Skeletal muscle tissue (tissue), 4 donors: ENCODE results near the gene ELL3. TPM values are rescaled to one million over a fixed set of nuclear protein-coding genes. Genes with fewer than 3 reads are reported as not detected.

Source experiments
- H3K27ac ChIP-seq: one replicate; pipeline ENCODE4 v1.7.0; 2013; ENCODE audit warnings: mild to moderate bottlenecking, low read depth, low read length, inconsistent platforms
- H3K27me3 ChIP-seq, 3 donors: one replicate each; pipeline ENCODE4 v1.7.0; 2013; ENCODE audit warnings: low read length in 3 of 3; ENCODE audit not compliant: control insufficient read depth in 3 of 3, insufficient read depth in 3 of 3
- H3K36me3 ChIP-seq, 3 donors: one replicate each; pipeline ENCODE4 v1.7.0; 2013; ENCODE audit warnings: low read length in 3 of 3; ENCODE audit not compliant: control insufficient read depth in 3 of 3, insufficient read depth in 3 of 3
- H3K4me1 ChIP-seq, 3 donors: one replicate each; pipeline ENCODE4 v1.7.0; 2013; ENCODE audit warnings: low read length in 3 of 3, mild to moderate bottlenecking in 3 of 3; ENCODE audit not compliant: control insufficient read depth in 3 of 3, insufficient read depth in 3 of 3
- H3K4me3 ChIP-seq, 3 donors: one replicate each; pipeline ENCODE4 v1.7.0; 2013; ENCODE audit warnings: low read length in 3 of 3
- H3K9ac ChIP-seq, 3 donors: one replicate each; pipeline ENCODE4 v1.7.0; 2013; ENCODE audit warnings: low read length in 3 of 3, mild to moderate bottlenecking in 3 of 3, moderate library complexity in 2 of 3, low read depth in 1 of 3
- H3K9me3 ChIP-seq, 3 donors: one replicate each; pipeline ENCODE4 v1.7.0; 2013; ENCODE audit warnings: low read length in 3 of 3; ENCODE audit not compliant: control insufficient read depth in 3 of 3
- total RNA-seq: library from RNA; depleted of rRNA; stranded (reverse); fragments of >200 nt; gene quantifications from one replicate; pipeline ENCODE4 v1.2.3, GENCODE V29; 2014
- donor health status: Osteomylitis.

The ELL3 gene
- total RNA-seq, 1 donor from 2014 or later = 4.2 TPM

DNA sequence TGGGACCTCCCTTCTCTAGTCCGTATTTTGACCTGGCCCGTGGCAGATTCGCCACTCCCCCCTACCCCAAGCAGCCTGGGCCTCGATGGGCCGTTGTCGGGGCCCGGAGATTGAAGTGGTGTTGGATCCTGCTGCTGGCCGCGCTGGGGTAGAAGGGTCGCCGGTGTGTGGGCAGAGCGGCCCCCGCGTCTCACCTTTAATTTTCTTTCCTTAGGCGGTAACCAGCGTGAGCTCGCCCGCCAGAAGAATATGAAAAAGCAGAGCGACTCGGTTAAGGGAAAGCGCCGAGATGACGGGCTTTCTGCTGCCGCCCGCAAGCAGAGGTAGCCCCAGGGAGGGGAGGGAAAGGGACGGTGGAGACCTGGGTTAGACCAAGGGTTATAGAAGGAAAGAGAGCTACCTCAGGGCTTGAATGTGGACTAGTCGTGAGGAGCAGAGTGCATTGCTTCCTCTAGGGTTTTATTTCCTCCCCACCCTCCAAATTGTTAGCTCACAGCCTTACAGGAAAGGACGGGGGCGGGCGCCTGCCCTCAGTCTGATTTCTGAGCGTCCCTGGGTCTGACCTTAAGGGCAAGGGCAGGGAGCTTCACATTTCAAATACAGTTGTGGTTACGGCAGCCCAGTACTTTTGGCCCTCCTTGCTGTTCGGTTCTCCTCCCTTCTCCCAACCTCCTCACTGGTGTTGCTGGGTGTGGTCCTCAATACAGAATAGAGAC lies 16.2 kb upstream of the ELL3 start:
- H3K27ac ChIP-seq = peak overlapping the region; percentile 99
- peak overlapping the region; percentile 90 to 100 (median 93) for H3K4me3 ChIP-seq
- peak overlapping the region; percentile 100 for H3K9ac ChIP-seq
- peaks cover 40 to 53% (median 41%) of the 10 kb centered on the region in 3 donors for H3K4me1 ChIP-seq
- no peaks in the 10 kb centered on the region for H3K27me3 ChIP-seq
- no peaks in the 10 kb centered on the region for H3K9me3 ChIP-seq
- peaks cover 29 to 43% (median 38%) of the 10 kb centered on the region in 3 donors for H3K36me3 ChIP-seq

DNA sequence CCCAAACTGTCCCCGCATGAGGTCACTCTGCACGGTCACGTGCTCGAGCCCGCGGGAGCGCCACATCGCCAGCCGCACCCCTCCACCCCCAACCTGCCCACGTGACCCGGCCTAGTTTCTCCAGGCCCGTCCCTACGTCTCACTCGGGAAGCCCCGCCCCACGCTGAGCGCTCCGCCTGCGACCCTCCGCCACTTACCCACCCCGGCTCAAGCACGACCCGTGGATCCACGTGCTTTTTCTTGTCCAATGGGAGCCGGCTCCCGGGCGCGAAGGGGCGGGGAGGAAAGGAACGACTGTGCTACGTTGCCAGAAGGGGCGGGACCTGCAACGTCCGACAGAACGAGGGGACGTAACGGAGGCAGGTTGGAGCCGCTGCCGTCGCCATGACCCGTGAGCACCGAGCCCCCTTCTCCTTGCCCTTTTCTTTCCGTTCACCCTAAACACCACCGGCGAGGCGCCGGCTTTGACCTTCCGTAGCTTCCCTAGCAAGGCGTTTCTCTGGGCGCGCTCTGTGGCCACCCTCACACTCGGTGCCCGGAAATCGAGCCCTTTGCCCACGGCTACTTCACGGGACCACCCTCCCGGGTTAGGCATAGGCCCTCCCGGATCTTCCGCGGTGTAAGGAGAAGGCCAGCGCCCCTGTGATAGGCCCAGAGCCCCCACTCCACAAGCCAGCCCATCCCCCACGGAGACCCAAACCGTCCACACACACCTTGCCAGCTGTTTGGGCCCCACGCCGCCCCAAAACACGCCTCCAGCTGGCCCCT lies 15.4 kb upstream of the ELL3 start, which contains the start of gene SERF2:
Gene SERF2 (plus strand): TSS at position 328 of the 768 bp plus-strand sequence. CDS start 57 bp downstream, at position 385.
- Histone ChIP-seq H3K4me3 (peak within 1 kb of the TSS; percentile 90 to 100 (median 93)), H3K27ac (peak within 1 kb of the TSS; percentile 99), H3K9me3 (no peaks in the 10 kb centered on the region), H3K27me3 (no peaks in the 10 kb centered on the region), H3K4me1 (peaks cover 36 to 48% (median 41%) of the 10 kb centered on the region in 3 donors), H3K9ac (peak within 1 kb of the TSS; percentile 100), H3K36me3 (peaks cover 29 to 41% (median 38%) of the 10 kb centered on the region in 3 donors)

DNA sequence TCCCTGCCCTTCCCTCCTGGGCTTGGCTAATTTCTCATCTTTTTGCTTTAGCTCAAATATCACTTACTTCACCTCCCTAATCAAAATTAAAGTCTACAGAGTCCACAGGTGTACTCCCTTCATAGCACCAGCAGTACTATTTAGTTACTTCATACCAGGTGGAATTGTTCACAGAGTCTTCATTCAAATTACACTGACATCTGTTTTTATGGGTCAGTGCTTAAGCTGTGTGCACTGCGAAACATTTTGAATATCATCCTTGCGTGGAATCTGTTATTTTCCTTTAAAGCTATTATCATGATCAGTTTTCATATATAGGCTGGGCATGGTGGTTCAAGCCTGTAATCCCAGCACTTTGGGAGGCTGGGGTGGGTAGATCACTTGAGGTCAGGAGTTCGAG lies 12.6 kb upstream of the ELL3 start:
- no peak overlapping the region for H3K27ac ChIP-seq
- peaks cover 2 to 18% (median 12%) of the 10 kb centered on the region in 3 donors for H3K36me3 ChIP-seq
- no peaks in the 10 kb centered on the region for H3K9me3 ChIP-seq
- H3K4me3 ChIP-seq = no peak overlapping the region
- H3K9ac ChIP-seq = no peak overlapping the region
- H3K4me1 ChIP-seq = peaks cover 13 to 21% (median 14%) of the 10 kb centered on the region in 3 donors
- no peaks in the 10 kb centered on the region for H3K27me3 ChIP-seq

DNA sequence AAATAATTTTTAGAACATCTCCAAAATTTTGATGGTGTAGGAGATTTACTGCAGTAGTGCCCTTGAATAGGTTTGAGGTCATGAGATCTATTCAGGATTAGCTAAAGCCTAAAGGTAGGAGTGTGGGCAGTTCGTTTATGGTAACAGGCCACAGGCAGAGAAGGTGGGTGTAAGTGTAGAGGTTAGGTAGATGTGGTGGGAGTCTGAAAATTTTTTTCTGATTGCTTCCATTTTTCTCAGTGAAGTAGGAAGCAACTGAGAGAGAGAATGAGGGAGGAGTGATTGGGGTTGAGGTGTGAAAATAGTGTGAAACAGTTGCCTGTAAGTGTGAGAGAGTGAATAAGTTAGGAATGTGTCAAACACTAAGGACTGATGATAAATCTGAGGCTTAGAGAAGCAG lies 2.2 kb upstream of the ELL3 start:
- H3K9ac ChIP-seq = no peak overlapping the region
- H3K9me3 ChIP-seq = no peaks in the 10 kb centered on the region
- H3K4me3 ChIP-seq = no peak overlapping the region
- peaks cover 0 to 5% (median 0%) of the 10 kb centered on the region in 3 donors for H3K36me3 ChIP-seq
- no peaks in the 10 kb centered on the region for H3K27me3 ChIP-seq
- H3K4me1 ChIP-seq = peaks cover 4 to 19% (median 10%) of the 10 kb centered on the region in 3 donors
- H3K27ac ChIP-seq = no peak overlapping the region

DNA sequence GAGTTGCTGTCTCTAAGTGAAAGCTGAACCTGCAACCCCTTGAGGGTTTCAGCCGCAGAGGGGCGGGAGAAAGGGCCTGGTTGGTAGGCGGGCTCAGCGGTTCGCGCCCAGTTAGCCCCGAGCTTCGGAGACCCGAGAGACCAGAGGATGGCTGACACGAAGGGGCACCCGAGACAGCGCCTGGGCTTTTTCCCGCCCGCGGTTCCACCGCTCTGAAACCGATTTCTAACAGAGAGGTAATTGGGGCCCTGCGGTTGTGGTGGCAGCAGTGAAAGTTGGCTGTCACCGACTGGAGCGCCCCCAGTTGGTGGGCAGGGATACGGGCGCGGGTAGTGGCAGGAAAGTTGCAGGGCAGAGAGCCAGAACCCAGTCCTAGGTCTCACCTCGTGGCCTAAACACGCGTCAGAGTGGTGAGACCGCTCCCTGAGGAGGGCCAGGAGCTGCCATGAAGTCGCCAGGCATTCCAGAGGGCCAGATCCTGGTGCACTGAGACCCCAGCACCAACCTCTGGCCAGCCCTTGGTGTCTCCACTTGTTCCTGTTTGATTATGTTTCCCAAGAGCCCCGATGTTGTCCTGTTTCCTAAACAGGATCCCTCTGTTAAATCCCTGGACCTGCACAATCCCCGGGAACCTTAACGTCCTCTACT lies 625 bp upstream of the ELL3 start:
- H3K9me3 ChIP-seq = no peaks in the 10 kb centered on the region
- H3K36me3 ChIP-seq = peaks cover 8 to 15% (median 9%) of the 10 kb centered on the region in 3 donors
- peak overlapping the region; percentile 85 to 88 (median 86) for H3K4me3 ChIP-seq
- no peaks in the 10 kb centered on the region for H3K27me3 ChIP-seq
- H3K27ac ChIP-seq = peak overlapping the region; percentile 78
- peaks cover 4 to 19% (median 10%) of the 10 kb centered on the region in 3 donors for H3K4me1 ChIP-seq
- H3K9ac ChIP-seq = peak overlapping the region; percentile 81 to 89 (median 86)

DNA sequence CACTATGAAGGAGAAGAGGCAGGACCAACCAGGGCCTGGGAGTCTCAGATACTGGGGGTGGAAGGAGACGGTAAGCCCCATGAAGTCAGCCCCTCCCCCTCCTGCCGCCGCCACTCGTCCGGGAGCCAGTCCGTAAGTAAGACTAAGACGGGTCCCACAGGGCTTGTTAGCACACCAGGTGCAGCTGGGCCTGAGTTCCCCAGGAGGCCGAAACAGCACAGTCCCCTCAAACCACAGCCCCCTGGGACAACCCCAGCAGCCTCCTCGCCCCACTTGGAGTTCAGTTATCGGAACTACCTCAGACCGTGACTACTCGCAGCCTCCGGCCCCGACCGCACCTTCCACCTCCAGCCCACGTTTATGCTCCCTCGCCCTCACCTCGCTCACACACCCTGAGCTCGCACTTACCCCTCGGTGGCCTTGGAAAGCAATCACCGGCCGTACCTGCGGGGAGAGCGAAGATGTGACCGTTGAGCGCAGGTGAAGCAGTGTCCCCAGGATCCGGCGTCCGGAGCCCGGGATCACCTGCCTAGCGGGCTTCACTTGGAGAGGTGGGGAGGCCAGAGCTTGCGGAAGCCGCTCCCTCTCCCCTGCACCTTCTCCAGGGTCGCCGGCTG lies 557 bp downstream of the ELL3 start:
- H3K9ac ChIP-seq = peak overlapping the region in 2 of 3 donors; percentile 86 to 89
- H3K36me3 ChIP-seq = peaks cover 14 to 24% (median 17%) of the 10 kb centered on the region in 3 donors
- peaks cover 4 to 19% (median 10%) of the 10 kb centered on the region in 3 donors for H3K4me1 ChIP-seq
- H3K9me3 ChIP-seq = no peaks in the 10 kb centered on the region
- H3K27ac ChIP-seq = peak overlapping the region; percentile 78
- no peaks in the 10 kb centered on the region for H3K27me3 ChIP-seq
- peak overlapping the region; percentile 85 to 88 (median 86) for H3K4me3 ChIP-seq

DNA sequence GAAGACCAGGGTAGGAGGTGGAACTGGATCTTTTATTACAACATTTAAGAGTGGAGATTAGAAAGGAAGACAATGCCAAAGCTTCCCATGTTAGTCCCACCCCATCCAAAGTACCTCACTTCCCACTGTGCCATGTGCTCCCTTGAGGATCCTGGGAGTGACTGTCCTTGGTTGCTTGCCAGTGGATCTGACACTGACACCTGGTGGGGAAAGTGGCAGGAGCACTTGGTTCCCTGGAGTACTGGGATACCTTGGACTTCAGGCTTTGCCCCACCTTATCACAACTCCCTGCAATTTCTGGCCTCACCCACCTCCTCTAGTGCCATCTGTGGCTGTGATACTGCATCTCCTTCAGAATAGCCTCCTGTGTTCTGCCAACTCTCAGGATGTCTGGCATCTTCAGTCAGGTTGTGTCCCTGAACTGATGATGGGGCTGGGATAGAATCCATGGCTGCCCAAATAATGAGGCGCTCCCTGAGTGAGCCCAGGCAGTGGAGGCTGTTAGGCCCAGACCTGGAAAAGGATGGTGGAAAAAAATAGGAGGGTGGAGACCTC lies 1.3 kb downstream of the ELL3 start:
- no peaks in the 10 kb centered on the region for H3K9me3 ChIP-seq
- no peaks in the 10 kb centered on the region for H3K27me3 ChIP-seq
- peak overlapping the region; percentile 78 for H3K27ac ChIP-seq
- H3K9ac ChIP-seq = no peak overlapping the region
- H3K4me3 ChIP-seq = no peak overlapping the region
- H3K36me3 ChIP-seq = peaks cover 18 to 30% (median 20%) of the 10 kb centered on the region in 3 donors
- peaks cover 4 to 19% (median 10%) of the 10 kb centered on the region in 3 donors for H3K4me1 ChIP-seq

GRCh38 chr15:43774062-43774461 lies 2.7 kb downstream of the ELL3 start:
- H3K36me3 ChIP-seq = peaks cover 23 to 41% (median 32%) of the 10 kb centered on the region in 3 donors
- H3K4me1 ChIP-seq = peaks cover 4 to 19% (median 10%) of the 10 kb centered on the region in 3 donors
- H3K27ac ChIP-seq = no peak overlapping the region
- no peaks in the 10 kb centered on the region for H3K27me3 ChIP-seq
- no peak overlapping the region for H3K4me3 ChIP-seq
- no peaks in the 10 kb centered on the region for H3K9me3 ChIP-seq
- H3K9ac ChIP-seq = no peak overlapping the region

DNA sequence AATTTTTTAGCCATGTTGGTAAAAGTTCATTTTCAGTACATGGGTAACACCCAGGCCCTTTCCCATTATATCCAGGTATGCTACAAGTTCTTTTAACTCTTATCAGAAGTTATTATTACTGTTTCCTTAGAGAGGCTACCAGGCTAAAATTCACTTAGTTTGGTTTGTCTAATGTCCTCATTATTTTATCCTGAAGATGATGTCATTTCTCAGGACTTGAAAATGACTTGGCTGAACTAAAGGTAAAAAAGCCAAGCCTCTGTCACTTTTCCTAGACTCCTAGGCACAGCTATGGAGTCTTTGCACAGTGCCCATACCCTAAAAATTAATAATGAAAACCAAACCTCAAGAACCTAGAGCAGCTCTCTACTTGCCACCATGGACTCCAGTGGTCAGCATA lies 4.1 kb downstream of the ELL3 start:
- no peaks in the 10 kb centered on the region for H3K9me3 ChIP-seq
- H3K27me3 ChIP-seq = no peaks in the 10 kb centered on the region
- H3K4me3 ChIP-seq = no peak overlapping the region
- no peak overlapping the region for H3K9ac ChIP-seq
- H3K36me3 ChIP-seq = peaks cover 29 to 51% (median 44%) of the 10 kb centered on the region in 3 donors
- no peak overlapping the region for H3K27ac ChIP-seq
- peaks cover 4 to 17% (median 9%) of the 10 kb centered on the region in 3 donors for H3K4me1 ChIP-seq
